GM21515 (cell line): ENCODE results near the gene TRAM2.
A peak's percentile ranks its signal among the peaks of the same experiment; 100 is the strongest.

Experiments
- ATAC-seq: cut with Tn5 transposase; IDR thresholded peaks from one replicate; pipeline ENCODE4 v1.9.1; 2021; ENCODE audit not compliant: unreplicated experiment

Gene TRAM2

DNA sequence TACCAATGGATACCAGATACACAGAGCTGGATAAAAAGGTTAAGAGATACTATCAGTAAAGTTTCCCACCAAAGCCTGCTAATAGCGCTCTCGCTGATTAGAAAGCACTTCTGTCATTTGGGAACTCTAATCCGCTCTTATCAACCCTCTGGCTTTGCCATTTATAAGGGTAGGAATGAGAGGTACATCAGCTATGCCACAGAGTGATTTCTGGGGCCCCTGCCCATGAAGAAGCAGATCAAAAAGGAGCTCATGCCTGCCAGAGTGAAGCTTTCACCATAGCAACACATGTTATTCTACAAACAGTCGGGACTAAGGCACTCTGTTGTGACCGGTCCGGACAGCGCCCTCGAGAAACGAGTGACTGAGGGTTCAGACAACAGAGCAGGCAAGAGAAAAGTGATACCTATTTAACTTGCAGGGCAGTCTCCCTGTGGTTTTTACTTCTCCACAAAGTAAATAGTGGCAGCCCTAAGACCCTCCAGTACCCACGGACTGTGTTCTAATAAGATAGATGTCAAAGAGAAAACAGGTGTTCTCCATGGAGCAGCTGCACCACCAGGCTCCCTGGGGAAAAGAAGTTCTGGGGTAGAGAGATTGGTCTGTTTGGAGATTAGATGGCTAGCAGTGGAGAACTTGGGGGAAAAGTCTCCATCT lies 5.6 kb downstream of the TRAM2 start:
- no peak for ATAC-seq

DNA sequence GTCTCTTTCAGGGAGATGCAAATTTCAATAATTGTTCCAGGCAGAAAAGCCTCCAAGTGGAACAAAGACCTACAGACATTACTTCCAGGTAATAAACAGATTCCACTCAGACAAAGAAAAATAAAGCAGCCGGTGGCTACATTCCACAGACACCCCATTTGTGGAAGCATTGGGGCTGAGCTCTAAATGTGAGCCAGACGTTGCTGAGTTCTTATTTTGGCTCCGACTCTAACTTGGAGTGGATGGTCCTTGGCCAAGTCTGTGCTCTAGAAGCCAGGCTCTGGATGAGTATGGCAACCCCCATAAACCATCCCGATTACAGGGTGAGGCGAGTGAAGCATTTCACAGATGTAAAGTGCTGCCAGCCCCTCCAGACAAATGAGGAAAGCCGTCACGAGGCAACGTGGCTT lies 6.6 kb downstream of the TRAM2 start:
- ATAC-seq, result no peak

DNA sequence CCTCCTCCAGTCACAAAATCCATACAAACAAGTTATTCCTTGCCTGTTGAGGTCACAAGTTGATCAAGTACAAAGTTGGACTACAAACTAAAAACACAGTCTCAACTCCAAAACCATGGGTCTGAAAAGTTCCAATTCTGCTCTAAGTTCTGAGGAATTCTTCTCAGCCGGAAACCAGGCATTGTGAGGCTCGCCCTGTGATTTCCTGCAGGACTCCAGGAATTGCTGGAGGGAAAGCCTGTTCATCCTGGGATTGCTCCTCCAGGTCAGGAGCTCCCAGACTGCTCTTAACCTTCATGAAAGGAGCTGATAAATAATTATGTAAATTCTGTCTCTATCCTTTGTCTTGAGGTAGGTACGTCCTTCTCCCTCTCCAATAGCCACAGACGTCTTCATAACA lies 8.5 kb downstream of the TRAM2 start:
- ATAC-seq, result no peak

DNA sequence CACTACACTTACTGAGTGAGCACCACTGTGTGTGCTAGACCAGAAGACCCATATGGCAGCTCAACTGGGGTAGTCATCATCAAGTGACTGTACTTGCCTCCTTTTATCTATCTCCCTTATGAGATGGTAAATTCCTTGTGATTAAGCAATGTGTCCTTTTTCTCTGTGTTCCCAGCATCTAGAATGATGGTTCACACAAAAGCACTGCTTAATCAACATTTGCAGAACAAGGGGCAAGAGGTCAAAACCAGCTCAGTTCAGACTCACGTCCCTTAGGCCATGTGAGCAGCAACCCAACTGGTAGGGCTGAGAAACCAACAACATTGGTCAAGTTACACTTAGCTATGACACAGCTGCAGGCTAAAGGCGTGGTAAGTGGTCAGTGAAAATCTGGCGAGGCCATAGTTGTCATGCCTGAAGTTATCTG lies 10.0 kb downstream of the TRAM2 start:
- ATAC-seq, result no peak

DNA sequence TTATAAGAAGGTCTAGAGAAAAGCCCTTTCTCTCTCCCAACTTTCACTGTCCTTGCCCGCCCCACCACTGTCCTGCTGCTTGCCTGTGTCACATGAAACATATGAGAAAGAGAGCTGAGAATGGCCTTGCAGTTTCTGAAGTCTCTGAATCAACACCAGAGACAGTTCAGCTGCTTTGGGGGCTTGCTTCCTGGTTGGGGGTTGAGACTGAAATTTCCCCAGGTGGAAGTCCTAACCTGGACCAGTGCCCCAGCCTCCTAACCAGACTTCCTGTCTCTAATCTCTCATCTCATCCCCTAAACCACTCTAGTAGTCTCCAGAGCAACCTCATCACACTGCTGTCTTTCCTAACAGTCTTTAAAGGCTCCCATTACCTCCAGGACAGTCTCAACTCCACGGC lies 10.7 kb downstream of the TRAM2 start:
- peak; percentile 74 for ATAC-seq

DNA sequence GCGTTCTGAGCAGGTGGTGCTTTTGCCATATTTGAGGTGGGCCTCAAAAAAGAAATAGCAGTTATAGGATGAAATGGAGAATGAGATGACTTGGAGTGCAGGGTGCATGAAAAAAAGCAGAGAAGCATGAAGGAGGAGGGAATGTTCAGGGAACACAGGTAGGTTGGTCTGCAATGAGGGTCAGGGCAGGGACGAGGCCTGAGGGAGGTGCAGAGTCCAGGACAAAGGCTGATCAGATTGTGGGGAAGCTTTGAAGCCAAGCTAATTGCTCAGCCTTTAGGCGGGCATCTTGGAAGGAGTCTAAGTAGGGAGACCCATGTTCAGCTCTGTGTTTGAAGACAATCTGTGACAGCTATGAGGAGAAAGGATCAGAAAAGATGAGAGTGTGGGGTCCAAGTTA lies 12.0 kb downstream of the TRAM2 start:
- no peak for ATAC-seq

DNA sequence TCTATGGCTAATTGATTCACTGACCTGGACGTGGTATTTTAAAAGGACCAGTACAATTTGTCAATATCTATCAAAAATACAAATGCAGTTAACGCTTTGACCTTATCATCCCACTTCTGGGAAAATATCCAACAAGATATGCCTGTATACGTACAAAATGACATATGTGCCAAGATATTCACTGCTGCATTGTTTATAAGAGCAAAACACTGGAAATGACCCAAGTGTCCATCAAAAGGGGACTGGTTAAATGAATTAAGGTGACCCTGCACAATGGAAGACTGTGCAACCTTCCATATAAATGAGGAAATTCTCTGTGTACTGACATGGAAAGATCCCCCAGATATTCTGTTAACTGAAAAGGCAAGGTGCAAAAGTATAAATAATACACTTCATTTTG lies 13.9 kb downstream of the TRAM2 start:
- no peak for ATAC-seq

DNA sequence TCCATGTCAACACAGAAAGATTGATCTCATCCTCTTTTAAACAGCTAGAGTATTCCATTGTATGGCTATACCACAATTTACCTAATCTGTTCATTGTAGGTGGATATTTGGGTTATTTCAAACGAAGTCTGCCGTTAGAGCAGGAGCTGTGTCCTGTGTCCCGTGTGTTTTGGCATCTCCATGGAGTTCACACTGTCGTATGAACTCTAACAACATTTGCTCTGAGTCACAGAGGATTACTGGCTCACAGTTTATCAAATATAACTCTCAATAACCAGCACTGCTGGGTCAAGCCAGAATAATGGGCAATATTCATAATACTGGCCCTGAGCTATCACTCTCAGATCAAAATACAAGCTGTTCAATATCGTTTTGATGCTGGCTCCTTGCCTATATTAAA lies 16.4 kb downstream of the TRAM2 start:
- ATAC-seq, result no peak

DNA sequence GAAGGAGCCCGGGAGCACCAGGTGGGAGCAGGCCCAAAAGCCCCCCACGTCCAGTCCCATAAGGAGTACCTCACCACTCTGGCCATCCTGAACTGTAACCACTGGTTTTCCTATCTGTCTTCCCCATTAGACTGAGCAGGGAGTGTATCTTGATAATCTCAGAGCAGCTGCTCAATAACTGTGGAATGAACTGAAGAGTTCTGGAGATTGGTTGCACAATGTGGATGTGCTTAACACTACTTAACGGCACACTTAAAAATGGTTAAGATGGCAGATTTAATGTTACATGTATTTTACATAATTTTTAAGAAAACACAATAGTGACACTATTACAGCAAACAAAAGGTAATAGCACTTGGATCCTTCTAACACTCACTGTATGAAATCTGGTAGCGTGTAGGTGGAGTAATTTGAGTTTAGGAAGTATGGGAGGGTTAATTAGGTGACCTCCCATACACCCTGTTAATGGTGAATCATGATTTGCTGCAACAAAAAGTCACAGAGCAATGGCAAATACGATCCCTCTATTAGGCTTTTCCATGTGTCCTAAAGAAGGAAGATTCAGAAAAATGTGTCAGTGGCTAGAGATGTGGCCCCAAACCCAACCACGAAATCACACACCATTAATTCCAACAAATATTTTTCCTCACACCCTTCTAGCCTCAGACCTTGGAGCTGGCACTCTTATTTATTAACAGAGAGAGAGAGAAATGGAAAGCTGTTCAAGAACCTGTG lies 18.4 kb downstream of the TRAM2 start:
- ATAC-seq, result no peak

DNA sequence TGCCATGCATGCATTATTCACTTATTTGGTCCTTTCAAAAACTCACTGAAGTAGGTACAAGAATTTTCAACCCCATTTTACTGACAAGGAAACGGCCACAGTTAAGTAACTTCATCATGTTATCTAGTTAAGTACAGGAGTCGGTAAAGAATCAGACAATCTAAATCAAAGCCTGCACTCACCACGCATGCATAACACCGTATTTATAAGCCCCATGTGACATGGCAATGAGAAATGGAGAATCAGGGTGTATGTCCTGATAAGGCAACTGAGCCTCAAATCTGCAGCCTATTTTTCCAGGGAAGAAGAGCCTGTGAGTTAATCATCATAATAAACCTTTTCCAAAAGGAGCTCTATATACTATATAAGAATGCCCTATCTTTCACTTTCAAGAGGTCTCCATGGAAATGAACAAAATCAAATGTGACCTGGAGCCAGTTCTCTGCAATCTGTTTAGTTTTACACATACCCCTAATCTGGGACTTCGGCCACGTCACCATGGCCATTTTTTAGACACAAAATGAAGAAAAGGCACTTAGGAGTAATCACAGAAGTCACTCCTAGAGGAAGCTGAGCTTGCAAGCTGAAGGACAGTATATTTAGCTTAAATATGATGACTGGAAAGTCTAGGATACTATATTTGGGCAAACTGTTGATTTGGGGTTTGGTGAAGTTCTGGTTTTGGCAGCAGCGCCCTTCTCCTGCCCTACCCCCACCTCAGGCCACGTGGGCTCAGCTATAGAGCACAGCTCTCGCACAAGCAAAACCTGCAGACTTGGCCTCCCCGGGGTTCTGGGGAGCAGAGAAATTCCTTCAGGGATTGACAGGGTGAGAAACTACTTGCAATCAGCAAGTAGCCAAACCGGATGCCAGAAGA lies 19.2 kb downstream of the TRAM2 start:
- ATAC-seq, result no peak

DNA sequence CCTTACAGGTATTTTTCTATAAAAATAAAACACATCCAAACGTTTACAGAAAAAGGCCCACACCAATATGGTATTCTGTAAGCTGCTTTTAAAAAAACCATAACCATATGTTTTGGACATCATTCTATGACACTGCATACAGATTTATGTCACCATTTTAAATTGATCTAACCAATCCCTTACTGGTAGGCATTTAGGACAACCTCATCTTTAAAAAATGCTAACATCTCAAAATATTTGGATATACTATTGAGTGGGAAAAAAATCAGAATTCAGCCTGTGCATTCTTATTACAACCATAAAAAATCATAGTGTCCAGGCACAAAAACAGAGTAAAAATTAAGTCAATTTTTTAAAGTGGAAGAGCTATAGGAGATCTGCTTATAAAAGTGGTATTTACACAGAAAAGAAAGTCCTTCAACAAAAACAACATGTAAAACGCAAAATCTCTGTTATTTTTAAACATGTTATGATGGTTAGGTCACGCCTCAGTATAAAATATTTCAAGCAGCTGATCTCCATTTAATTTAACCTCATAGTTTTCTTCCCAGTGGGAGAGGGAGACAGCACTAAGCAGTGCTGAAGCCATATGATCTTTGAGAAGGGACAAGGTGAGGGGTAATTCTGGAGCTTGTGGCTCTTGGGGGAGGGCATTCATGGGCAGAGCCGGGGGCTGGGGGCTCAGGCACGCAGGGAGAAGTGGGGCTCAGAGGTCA lies 21.2 kb downstream of the TRAM2 start:
- no peak for ATAC-seq

DNA sequence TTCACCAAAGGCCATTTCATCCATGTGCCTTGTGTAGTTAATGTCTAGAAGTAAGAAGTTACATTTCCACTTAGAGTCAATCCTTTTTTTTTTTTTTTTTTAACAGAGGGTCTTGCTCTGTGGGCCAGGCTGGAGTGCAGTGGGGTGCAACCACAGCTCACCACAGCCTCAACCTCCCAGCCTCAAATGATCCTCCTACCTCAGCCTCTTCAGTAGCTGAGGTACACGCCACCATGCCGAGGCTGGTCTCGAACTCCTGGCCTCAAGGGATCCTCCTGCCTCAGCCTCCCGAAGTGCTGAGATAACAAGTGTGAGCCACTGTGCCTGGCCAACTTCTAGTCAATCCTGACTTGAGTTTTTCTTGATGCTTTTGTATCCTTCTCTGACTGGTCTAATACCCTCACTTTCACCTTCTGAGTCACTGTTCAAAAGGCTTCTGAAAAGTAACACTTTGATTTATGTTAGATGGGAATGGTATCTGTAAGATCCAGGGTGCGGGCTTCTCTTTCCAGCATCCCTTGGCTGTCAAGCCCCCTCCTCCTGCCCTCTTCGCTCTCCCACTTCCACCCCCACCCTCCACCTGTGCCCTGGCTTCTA lies 22.1 kb downstream of the TRAM2 start:
- no peak for ATAC-seq

DNA sequence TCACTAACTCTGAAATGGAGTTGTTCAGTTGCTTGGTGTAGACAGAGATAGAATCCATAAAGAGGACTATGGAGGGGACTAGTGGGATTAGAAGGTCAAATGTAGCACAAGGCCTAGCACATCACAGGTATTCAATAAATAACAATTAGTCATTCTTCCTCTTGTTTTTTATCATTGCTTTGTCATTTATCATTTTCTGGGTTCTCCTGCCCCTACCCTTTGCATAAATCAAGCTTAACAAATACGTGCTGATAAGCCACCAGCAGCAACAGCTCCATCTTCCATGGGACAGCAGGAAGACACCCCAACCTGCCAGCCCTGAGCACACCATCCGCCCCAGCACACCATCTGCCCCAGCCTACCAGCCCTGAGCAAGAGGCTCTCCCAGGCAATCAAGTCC lies 23.1 kb downstream of the TRAM2 start:
- no peak for ATAC-seq

DNA sequence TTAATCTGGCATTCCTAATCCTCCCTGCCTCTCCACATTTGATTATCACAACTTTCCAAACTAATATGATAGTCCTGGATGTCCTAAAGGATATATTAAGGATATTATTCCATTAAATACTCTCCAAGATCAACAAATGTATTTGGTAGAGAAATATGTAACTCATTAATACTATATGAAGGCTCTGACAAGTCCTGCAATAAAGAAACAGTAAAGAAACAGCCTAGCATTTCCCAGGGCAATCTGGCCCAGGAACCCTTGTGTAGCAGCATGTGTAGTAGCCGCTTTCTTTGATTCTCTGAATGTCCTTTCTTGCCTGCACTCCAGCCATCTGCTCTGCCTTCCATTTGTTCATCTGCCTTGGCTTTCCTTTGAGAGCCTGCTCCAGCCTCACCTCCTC lies 23.7 kb downstream of the TRAM2 start:
- ATAC-seq, result no peak

DNA sequence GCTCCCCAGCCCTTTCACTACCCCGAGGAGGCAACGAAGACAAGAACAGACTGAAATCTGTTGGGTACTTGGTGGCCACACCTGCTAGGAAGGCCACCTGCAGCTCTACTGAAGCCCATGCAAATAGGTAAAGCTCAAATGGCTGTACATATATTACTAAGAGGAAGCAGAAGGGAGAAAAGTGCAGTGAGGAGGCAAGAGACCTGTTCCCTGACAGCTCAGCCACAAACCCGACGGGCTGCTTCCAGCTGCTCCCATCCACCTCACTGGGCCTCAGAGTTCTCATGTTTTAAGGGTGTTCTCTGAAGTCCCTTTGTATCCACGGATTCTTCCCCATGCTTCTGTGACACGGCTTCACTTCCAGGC lies 24.6 kb downstream of the TRAM2 start:
- ATAC-seq, result peak; percentile 96

DNA sequence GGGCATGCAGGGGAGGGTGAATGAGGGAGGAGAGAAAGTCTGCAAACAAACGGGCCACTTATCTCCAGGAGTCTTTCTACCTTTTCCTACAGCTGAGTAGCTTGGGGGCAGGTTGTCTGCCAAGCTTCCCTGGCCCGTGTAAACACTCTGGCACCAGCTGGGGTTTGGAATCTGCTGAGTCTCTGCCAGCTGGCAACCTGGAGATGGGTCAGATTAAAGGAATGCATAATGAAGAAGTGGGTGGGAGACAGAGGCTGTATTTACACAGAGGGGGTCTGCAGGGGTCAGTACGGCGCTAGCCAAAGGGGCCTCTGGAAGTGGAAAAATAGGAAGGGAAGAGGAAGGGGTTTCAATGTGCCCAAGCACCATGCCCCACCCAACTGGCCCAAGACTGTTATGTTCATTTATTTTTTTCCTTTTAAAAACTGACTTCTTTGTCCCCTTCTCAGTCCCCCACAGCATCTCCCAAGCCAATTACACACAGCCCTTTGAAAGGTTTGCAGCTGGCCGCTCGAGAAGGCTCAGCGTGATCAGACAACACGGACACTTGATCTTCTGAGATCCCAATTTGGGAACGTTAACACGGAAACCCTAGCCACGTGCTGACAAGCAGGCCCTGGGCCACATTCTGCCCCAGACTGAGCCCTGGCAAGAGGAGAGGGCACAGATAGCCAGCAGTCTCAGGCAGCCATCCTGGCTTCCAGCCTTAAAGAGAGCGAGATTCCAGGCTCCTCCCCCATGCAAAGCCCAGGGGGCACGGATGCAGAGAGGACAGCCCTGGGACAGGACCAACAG lies 25.2 kb downstream of the TRAM2 start:
- no peak for ATAC-seq

DNA sequence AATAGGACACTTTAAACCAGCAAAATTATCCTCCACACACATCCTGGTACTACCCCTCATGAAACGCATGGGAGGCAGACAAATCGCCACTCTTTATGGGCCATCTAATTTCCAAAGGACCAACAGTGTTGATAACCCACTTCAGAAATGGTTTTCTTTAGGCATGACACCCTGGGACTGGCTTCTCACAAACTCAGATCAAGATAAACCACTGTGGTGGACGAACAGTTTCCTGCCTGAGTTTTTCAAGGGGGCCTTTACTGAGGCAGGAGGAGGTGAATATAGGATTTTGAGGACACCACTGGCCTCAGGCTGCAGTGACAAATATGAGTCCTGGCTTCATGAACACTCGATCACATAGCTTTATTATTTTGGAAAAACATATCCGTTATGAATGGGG lies 26.0 kb downstream of the TRAM2 start:
- ATAC-seq, result no peak

DNA sequence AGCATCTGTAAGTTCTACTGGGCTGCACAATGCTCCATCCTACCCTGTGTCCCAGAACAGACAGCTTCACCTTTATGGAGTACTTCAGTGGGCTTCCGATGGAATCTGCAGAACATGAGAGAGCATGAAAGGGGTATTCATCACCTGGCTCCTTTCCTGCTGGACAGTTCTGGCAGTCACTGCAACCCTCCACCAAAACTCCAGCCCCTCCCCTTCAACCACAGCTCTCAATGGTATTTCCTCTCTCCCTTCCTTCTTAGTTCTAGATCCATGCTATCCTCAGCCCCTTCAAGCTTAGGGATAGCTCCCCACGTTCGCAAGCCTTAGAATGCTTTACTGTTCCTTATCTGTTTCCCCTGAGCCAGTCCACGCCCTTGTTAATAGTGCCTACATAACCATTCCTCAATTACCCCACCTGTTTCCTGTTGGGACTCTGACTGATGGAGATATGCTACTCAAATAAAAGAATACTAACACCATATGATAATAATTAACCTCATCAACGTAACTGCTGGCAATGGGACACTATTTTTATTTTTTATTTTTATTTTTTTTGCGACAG lies 26.8 kb downstream of the TRAM2 start:
- ATAC-seq, result no peak

DNA sequence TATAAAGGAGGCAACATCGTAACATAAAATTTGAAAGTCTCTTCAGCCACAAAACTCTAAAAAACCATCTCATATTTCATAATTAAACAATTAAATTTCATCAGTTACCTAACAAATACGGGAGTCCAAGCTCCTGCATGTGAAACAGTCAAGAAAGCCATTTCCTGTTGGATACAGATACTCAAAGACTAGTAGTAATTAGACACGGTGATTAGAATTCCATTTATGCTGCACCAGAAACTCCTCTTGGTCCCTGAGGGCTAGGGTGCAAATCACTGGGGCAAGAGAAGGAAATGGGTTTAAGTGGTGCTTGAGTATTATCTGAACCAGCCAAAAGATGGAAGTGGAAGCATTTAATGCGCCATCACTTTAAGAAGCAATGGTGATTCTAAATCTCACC lies 27.4 kb downstream of the TRAM2 start:
- ATAC-seq, result no peak

DNA sequence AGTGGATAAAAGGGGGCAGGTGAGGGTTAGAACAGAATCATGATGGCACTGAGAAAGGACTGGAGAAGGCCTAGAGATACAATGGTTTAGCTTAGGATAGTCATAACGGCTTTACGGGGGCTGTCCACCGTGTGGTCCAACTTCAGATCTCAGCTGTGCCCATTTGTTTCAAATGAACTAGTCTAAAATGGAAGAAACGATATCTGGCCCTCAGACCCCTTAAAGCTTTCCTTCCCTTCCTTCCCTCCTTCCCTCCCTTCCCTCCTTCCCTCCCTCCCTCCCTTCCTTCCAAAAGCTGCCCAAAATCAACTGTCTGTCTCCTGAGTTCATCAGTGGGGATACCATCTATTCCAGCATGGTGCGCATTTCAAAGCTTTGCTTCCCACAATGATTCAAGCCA lies 27.9 kb downstream of the TRAM2 start:
- no peak for ATAC-seq
